Measurements from ENCODE around the gene PTPN23.
"Not testable (repeated sequence)": the region's sequence is repeated elsewhere in the genome, so short reads cannot be mapped to it uniquely, and the experiment has no call there.

The PTPN23 gene

GRCh38 chr3:47452453-47453215 is 71.8 kb downstream of the PTPN23 start:
- no peak for DNase-seq (ENCODE audit: low spot score)

GRCh38 chr3:47455806-47456452 is 75.1 kb downstream of the PTPN23 start:
- DNase-seq (ENCODE audit: low spot score) = no peak

GRCh38 chr3:47456984-47457383 is 76.2 kb downstream of the PTPN23 start:
- no peak for DNase-seq (ENCODE audit: low spot score)

GRCh38 chr3:47459534-47460085 is 78.8 kb downstream of the PTPN23 start:
- not testable (repeated sequence) for DNase-seq (ENCODE audit: low spot score)

All from pons (tissue), 1 donor.